Measurements from ENCODE around the gene P3H1.

DNA sequence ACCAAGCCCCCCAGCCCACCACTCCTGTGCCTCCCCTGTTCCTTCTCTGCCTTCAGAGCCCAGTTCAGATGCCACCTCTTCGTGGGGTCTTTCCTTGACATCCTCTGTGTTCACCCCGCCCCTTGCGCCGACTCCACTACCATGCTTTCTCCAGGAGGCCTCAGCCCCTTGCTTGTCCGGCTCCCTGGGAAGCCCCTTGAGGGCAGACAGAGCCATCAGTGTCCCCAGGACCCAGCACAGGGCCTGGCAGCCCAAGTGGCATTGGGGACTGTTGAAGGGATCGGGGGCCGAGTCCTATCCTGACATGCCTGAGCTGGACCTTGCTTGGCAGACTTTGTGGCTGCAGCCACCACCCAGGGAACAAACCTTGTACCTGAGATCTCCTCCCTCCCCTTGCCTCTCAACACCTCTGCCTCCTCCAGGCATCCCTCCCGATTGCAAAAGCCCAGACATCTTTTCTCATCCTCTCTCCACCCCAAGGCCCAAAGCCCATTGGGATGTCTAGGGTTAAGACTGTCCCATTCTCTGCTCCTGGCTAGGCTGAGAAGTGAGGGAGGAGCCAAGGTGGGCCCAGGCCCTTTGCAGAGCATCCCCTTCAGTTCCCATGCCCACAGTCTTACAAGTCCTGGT is 30.1 kb downstream of the P3H1 start:
- TF ChIP-seq, protein P1, sequence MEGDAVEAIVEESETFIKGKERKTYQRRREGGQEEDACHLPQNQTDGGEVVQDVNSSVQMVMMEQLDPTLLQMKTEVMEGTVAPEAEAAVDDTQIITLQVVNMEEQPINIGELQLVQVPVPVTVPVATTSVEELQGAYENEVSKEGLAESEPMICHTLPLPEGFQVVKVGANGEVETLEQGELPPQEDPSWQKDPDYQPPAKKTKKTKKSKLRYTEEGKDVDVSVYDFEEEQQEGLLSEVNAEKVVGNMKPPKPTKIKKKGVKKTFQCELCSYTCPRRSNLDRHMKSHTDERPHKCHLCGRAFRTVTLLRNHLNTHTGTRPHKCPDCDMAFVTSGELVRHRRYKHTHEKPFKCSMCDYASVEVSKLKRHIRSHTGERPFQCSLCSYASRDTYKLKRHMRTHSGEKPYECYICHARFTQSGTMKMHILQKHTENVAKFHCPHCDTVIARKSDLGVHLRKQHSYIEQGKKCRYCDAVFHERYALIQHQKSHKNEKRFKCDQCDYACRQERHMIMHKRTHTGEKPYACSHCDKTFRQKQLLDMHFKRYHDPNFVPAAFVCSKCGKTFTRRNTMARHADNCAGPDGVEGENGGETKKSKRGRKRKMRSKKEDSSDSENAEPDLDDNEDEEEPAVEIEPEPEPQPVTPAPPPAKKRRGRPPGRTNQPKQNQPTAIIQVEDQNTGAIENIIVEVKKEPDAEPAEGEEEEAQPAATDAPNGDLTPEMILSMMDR (conservative IDR thresholded peaks at IDR 0.05; ENCODE audit: low read depth, low read length): no peak
- no peak for TF ChIP-seq EZH2 (IDR thresholded peaks at IDR 0.05; ENCODE audit: borderline replicate concordance, low read depth, low read length, poor library complexity, severe bottlenecking)
